Esophagus squamous epithelium (tissue), 5 donors: ENCODE measurements around the gene CCN5. TPM values are rescaled to one million over a fixed set of nuclear protein-coding genes. Genes with fewer than 3 reads are reported as not detected.
"Not testable (repeated sequence)": the region's sequence is repeated elsewhere in the genome, so short reads cannot be mapped to it uniquely, and the experiment has no call there.

Experiments
- DNase-seq: peaks from one replicate; lab custom pipeline; 2025; lab: John Stamatoyannopoulos, UW
- H3K27ac ChIP-seq, 4 donors: fragments of 200-600 bp; sonication (generic); one replicate each; pipeline ENCODE4 v1.5.1; 2016 to 2019; ENCODE audit warnings: mild to moderate bottlenecking in 1 of 4
- H3K27me3 ChIP-seq, 4 donors: fragments of 200-600 bp; sonication (generic); 1 replicate in 3 of 4; 2 replicates in 1 of 4; pipeline versions ENCODE4 v1.5.1 to v1.6.0; 2017 to 2021; ENCODE audit warnings: antibody characterized with exemption in 1 of 4
- H3K36me3 ChIP-seq, 3 donors: fragments of 200-600 bp; sonication (generic); one replicate each; pipeline ENCODE4 v1.5.1; 2016 to 2019
- H3K4me1 ChIP-seq, 3 donors: fragments of 200-600 bp; sonication (generic); one replicate each; pipeline ENCODE4 v1.5.1; 2017 to 2019
- H3K4me3 ChIP-seq, 4 donors: fragments of 200-600 bp; sonication (generic); 1 replicate in 3 of 4; 2 replicates in 1 of 4; pipeline ENCODE4 v1.5.1; 2016 to 2019; ENCODE audit warnings: mild to moderate bottlenecking in 2 of 4, moderate library complexity in 1 of 4
- H3K9me3 ChIP-seq, 3 donors: fragments of 200-600 bp; sonication (generic); one replicate each; pipeline ENCODE4 v1.5.1; 2016 to 2019
- CTCF ChIP-seq, 6 experiments: fragments of 450-650 bp in 4 of 6; fragments of 200-600 bp in 2 of 6; sonication (generic) in 2 of 6; IDR thresholded peaks; one replicate each; pipeline ENCODE4 v1.5.1; 2016 to 2019; ENCODE audit warnings: antibody characterized with exemption in 6 of 6, mild to moderate bottlenecking in 4 of 6, moderate library complexity in 4 of 6
- POLR2A ChIP-seq, 4 donors: fragments of 450-650 bp; IDR thresholded peaks; one replicate each; pipeline ENCODE4 v1.6.1; 2017; ENCODE audit warnings: antibody characterized with exemption in 4 of 4, mild to moderate bottlenecking in 4 of 4, moderate library complexity in 3 of 4
- WGBS, 2 donors: methylation state at CpG; one replicate each; pipeline ENCODE4 v1.1.5; 2018; 5-methylcytosine and 5-hydroxymethylcytosine counted together
- intact Hi-C: fragments of 100-400 bp; cut with DNase I; formaldehyde crosslinking; loops from one replicate; pipeline ENCODE4 v1.15.0; 2022
- total RNA-seq, 4 donors: library from RNA; depleted of rRNA; stranded (reverse); fragments of >200 nt; gene quantifications; one replicate each; pipeline ENCODE4 v1.1.0, GENCODE V29; 2016
- donor health status: DM: yes; HTN: yes; CAD: no.

The CCN5 gene
- total RNA-seq, 4 donors from 2014 or later: 6.7 to 83.9 (median 31.0) TPM

- no peaks in the 10 kb centered on the region for H3K36me3 ChIP-seq
- TF ChIP-seq CTCF (IDR thresholded peaks at IDR 0.05) (no peak), POLR2A (IDR thresholded peaks at IDR 0.05) (no peak)
- DNase-seq: no peak
- intact Hi-C loops: no loop called here
- peaks cover 0 to 33% (median 0%) of the 10 kb centered on the region in 4 donors for H3K27me3 ChIP-seq
- peaks cover 0 to 20% (median 0%) of the 10 kb centered on the region in 3 donors for H3K4me1 ChIP-seq
- no peak overlapping the region for H3K4me3 ChIP-seq
- WGBS, 2 donors: 58 to 59% methylated on average over 8 of the region's 10 CpGs
- no peaks in the 10 kb centered on the region for H3K9me3 ChIP-seq
- no peak overlapping the region for H3K27ac ChIP-seq
Measured at GRCh38 chr20:44758247-44759101, 43.3 kb downstream of the CCN5 start.

- H3K9me3 ChIP-seq: no peaks in the 10 kb centered on the region
- peaks cover 0 to 20% (median 0%) of the 10 kb centered on the region in 3 donors for H3K4me1 ChIP-seq
- 88 to 100% methylated on average over 1 of the region's 1 CpG for WGBS, 2 donors
- no peak overlapping the region for H3K4me3 ChIP-seq
- peaks cover 0 to 26% (median 0%) of the 10 kb centered on the region in 4 donors for H3K27me3 ChIP-seq
- no peaks in the 10 kb centered on the region for H3K36me3 ChIP-seq
- no peak for DNase-seq
- TF ChIP-seq CTCF (IDR thresholded peaks at IDR 0.05) (no peak), POLR2A (IDR thresholded peaks at IDR 0.05) (no peak)
- intact Hi-C loops: no loop called here
- H3K27ac ChIP-seq: no peak overlapping the region
Measured at GRCh38 chr20:44759595-44759994, 44.4 kb downstream of the CCN5 start.

GRCh38 chr20:44761423-44761822 lies 46.3 kb downstream of the CCN5 start:
- Histone ChIP-seq H3K27me3 (peaks cover 0 to 32% (median 0%) of the 10 kb centered on the region in 4 donors), H3K4me3 (no peak overlapping the region), H3K27ac (peak overlapping the region in 1 of 4 donors; percentile 9), H3K4me1 (peaks cover 0 to 20% (median 0%) of the 10 kb centered on the region in 3 donors), H3K9me3 (no peaks in the 10 kb centered on the region), H3K36me3 (no peaks in the 10 kb centered on the region)
- 47 to 52% methylated on average over 3 of the region's 3 CpGs for WGBS, 2 donors
- intact Hi-C loops: no loop called here
- DNase-seq: no peak
- no peak for TF ChIP-seq CTCF (IDR thresholded peaks at IDR 0.05)
- TF ChIP-seq POLR2A (IDR thresholded peaks at IDR 0.05): no peak

DNA sequence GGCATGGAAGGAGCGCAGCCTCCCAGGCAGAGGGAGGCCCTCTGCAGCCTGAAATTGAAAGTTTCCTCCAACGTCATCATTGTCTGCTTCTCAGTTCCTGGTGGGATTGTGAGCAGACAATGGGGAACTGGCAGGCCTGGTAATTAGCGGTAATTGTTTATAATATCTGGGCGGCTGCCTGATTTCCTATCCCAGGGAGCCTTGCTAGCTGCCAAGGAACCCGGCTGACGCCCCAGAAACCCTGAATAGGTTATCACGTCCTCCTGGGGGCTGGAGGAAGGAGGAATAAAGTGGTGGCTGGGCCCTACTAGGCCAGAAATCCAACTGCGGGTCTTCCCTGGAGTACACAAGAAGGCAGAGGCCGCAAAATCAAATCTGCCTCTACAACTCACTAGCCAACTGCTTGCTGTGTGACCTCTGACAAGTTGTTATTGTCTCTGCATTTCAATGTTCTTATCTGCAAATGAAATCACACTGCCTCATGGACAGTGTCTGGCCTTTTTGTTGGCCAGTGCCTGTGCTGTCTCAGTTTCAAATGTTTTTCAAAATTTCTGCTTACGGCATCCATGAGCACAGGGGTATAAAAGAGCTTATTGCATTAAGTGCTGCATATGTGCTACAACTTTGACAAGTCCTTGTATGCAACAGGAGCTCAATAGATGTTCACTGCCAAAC lies 47.4 kb downstream of the CCN5 start:
- H3K9me3 ChIP-seq: no peaks in the 10 kb centered on the region
- peaks cover 0 to 39% (median 0%) of the 10 kb centered on the region in 4 donors for H3K27me3 ChIP-seq
- DNase-seq: no peak
- H3K27ac ChIP-seq: peak overlapping the region in 3 of 4 donors; percentile 20 to 66 (median 25)
- intact Hi-C loops: no loop called here
- H3K36me3 ChIP-seq: no peaks in the 10 kb centered on the region
- no peak overlapping the region for H3K4me3 ChIP-seq
- 47 to 56% methylated on average over 7 to 8 of the region's 10 CpGs for WGBS, 2 donors
- peaks cover 0 to 20% (median 0%) of the 10 kb centered on the region in 3 donors for H3K4me1 ChIP-seq
- TF ChIP-seq POLR2A (IDR thresholded peaks at IDR 0.05): no peak
- no peak for TF ChIP-seq CTCF (IDR thresholded peaks at IDR 0.05)

DNA sequence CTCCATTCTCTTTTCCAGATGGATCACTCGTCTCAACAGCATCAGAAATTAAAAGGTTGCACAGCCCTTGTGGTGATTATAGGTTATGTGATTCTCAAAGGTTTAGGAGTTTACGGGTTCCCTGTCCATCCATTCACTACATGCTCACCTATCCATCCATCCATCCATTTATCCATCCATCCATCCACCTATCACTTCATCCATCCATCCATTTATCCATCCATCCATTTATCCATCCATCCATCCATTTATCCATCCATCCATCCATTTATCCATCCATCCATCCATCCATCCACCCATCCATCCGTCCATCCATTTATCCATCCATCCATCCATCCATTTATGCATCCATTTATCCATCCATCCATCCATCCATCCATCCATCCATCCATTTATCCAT lies 48.6 kb downstream of the CCN5 start:
- intact Hi-C loops, H3K36me3 ChIP-seq, DNase-seq, H3K9me3 ChIP-seq, H3K27ac ChIP-seq, H3K4me3 ChIP-seq: not testable (repeated sequence)
- peaks cover 0 to 46% (median 0%) of the 10 kb centered on the region in 4 donors for H3K27me3 ChIP-seq
- peaks cover 0 to 20% (median 0%) of the 10 kb centered on the region in 3 donors for H3K4me1 ChIP-seq
- 79 to 86% methylated on average over 3 of the region's 3 CpGs for WGBS, 2 donors
